A673 (cell line): ENCODE data around the gene TNFSF15. TPM values are rescaled to one million over a fixed set of nuclear protein-coding genes. Genes with fewer than 3 reads are reported as not detected.

Source experiments
- BruUV-seq: library from RNA; stranded (reverse); fragments of 400-500 nt; replicated peaks from 2 replicates; lab custom pipeline; 2021; lab: Mats Ljungman, UMichigan
- CTCF ChIA-PET: fragments of 300-600 bp; sonication (Branson Sonifier 250); formaldehyde crosslinking; loops from one replicate; lab custom pipeline; 2022; ENCODE audit warnings: antibody characterized with exemption; lab: Charles Lee
- POLR2A ChIA-PET: fragments of 300-600 bp; sonication (Branson Sonifier 250); formaldehyde crosslinking; loops from one replicate; lab custom pipeline; 2022; ENCODE audit warnings: antibody characterized with exemption; ENCODE audit not compliant: low non-redundant PET; lab: Charles Lee
- DNase-seq: peaks from one replicate; pipeline ENCODE4 v3.0.0-alpha.2; 2015; ENCODE audit warnings: low spot score
- H3K27ac ChIP-seq: fragments of 200-600 bp; sonication (generic); 2 replicates; pipeline ENCODE4 v1.5.1; 2016; ENCODE audit warnings: mixed run types, low read depth, mild to moderate bottlenecking, mixed read lengths, antibody characterized with exemption, low read length; ENCODE audit not compliant: poor library complexity, severe bottlenecking
- H3K27me3 ChIP-seq: fragments of 200-600 bp; sonication (generic); replicated peaks from 2 replicates; pipeline ENCODE4 v1.6.1; 2017; ENCODE audit warnings: mixed run types, low read depth, mild to moderate bottlenecking, mixed read lengths, antibody characterized with exemption, low read length; ENCODE audit not compliant: insufficient read depth, poor library complexity
- H3K36me3 ChIP-seq: fragments of 200-600 bp; sonication (generic); 2 replicates; pipeline ENCODE4 v1.6.1; 2016; ENCODE audit warnings: mixed run types, mild to moderate bottlenecking, mixed read lengths, antibody characterized with exemption, low read length; ENCODE audit not compliant: insufficient read depth, poor library complexity, severe bottlenecking
- H3K4me1 ChIP-seq: fragments of 200-600 bp; sonication (generic); 2 replicates; pipeline ENCODE4 v1.6.1; 2017; ENCODE audit warnings: mixed run types, mild to moderate bottlenecking, mixed read lengths, antibody characterized with exemption, low read length; ENCODE audit not compliant: insufficient read depth, poor library complexity, severe bottlenecking
- H3K4me3 ChIP-seq: fragments of 200-600 bp; sonication (generic); 2 replicates; pipeline ENCODE4 v1.5.1; 2016; ENCODE audit warnings: low read depth, mixed run types, mild to moderate bottlenecking, mixed read lengths, low read length; ENCODE audit not compliant: poor library complexity, severe bottlenecking
- H3K9me3 ChIP-seq: fragments of 200-600 bp; sonication (generic); 2 replicates; pipeline ENCODE4 v1.6.1; 2016; ENCODE audit warnings: mixed run types, low read depth, mild to moderate bottlenecking, mixed read lengths, antibody characterized with exemption, low read length; ENCODE audit not compliant: poor library complexity, severe bottlenecking
- CTCF ChIP-seq: fragments of 300-800, 200-600 bp; sonication (generic); conservative IDR thresholded peaks from 2 replicates; pipeline ENCODE4 v1.5.1; 2017; ENCODE audit warnings: low read depth, mild to moderate bottlenecking, antibody characterized with exemption, low read length, moderate library complexity, mixed read lengths
- EZH2 ChIP-seq: fragments of 200-600 bp; sonication (generic); IDR thresholded peaks from 2 replicates; pipeline ENCODE4 v1.6.1; 2017; ENCODE audit warnings: borderline replicate concordance, low read depth, mild to moderate bottlenecking, mixed read lengths, antibody characterized with exemption, low read length; ENCODE audit not compliant: poor library complexity, severe bottlenecking
- intact Hi-C: fragments of 100-400 bp; cut with micrococcal nuclease; formaldehyde crosslinking; loops from one replicate; pipeline ENCODE4 v1.10.0; 2022; ENCODE audit not compliant: unreplicated experiment
- total RNA-seq: library from RNA; stranded (reverse); gene quantifications from 2 replicates; pipeline ENCODE4 v1.2.3, GENCODE V29; 2021

Gene TNFSF15
- total RNA-seq, 1 experiment from 2014 or later = not detected

GRCh38 chr9:114791736-114792135, 14.1 kb downstream of the TNFSF15 start:
- ChIA-PET POLR2A (no interaction called here), CTCF (no interaction called here)
- Histone ChIP-seq H3K9me3 (no peaks in the 10 kb centered on the region), H3K27me3 (no peaks in the 10 kb centered on the region), H3K27ac (no peak overlapping the region), H3K36me3 (no peaks in the 10 kb centered on the region), H3K4me3 (no peak overlapping the region), H3K4me1 (no peaks in the 10 kb centered on the region)
- intact Hi-C loops = no loop called here
- TF ChIP-seq CTCF = no peak
- TF ChIP-seq EZH2 = no peak
- no TSS peak for BruUV-seq
- DNase-seq = no peak

- DNase-seq = no peak
- CTCF ChIA-PET = no interaction called here
- no peaks in the 10 kb centered on the region for H3K9me3 ChIP-seq
These were observed 14.5 kb downstream of the TNFSF15 start for GRCh38 chr9:114791312-114791711.

GRCh38 chr9:114790521-114790920, 15.3 kb downstream of the TNFSF15 start:
- H3K27ac ChIP-seq = no peak overlapping the region
- H3K36me3 ChIP-seq = no peaks in the 10 kb centered on the region
- ChIA-PET CTCF (no interaction called here), POLR2A (no interaction called here)
- intact Hi-C loops = no loop called here
- H3K4me3 ChIP-seq = no peak overlapping the region
- no peaks in the 10 kb centered on the region for H3K9me3 ChIP-seq
- no peaks in the 10 kb centered on the region for H3K4me1 ChIP-seq
- no TSS peak for BruUV-seq
- no peaks in the 10 kb centered on the region for H3K27me3 ChIP-seq
- TF ChIP-seq EZH2 (no peak), CTCF (no peak)
- DNase-seq = no peak

More at GRCh38 chr9:114791312-114791711, 14.5 kb downstream of the TNFSF15 start:
- POLR2A ChIA-PET = no interaction called here
- no TSS peak for BruUV-seq
- Histone ChIP-seq H3K36me3 (no peaks in the 10 kb centered on the region), H3K4me3 (no peak overlapping the region), H3K27ac (no peak overlapping the region), H3K4me1 (no peaks in the 10 kb centered on the region), H3K27me3 (no peaks in the 10 kb centered on the region)
- intact Hi-C loops = no loop called here
- TF ChIP-seq CTCF (no peak), EZH2 (no peak)
